ENCODE measurements around the gene POT1.

DNA sequence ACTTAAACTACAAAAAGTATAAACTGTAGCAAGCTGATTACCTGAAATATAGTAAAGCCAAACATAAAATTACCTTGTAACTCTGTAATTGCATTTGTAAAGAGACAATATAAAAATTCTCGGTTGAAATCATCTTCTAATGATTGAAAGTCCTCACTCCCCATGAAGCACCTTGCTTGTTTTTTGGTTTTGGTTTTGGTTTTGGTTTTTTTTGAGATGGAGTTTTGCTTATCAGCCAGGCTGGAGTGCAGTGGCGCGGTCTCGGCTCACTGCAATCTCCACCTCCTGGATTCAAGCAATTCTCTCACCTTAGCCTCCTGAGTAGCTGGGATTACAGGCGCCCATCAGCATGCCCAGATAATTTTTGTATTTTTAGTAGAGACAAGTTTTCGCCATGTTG, 130.2 kb downstream of the POT1 start:
- TF ChIP-seq, protein P1, sequence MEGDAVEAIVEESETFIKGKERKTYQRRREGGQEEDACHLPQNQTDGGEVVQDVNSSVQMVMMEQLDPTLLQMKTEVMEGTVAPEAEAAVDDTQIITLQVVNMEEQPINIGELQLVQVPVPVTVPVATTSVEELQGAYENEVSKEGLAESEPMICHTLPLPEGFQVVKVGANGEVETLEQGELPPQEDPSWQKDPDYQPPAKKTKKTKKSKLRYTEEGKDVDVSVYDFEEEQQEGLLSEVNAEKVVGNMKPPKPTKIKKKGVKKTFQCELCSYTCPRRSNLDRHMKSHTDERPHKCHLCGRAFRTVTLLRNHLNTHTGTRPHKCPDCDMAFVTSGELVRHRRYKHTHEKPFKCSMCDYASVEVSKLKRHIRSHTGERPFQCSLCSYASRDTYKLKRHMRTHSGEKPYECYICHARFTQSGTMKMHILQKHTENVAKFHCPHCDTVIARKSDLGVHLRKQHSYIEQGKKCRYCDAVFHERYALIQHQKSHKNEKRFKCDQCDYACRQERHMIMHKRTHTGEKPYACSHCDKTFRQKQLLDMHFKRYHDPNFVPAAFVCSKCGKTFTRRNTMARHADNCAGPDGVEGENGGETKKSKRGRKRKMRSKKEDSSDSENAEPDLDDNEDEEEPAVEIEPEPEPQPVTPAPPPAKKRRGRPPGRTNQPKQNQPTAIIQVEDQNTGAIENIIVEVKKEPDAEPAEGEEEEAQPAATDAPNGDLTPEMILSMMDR (IDR thresholded peaks at IDR 0.05 in 8 of 11, conservative IDR thresholded peaks at IDR 0.05 in 3 of 11): no peak
- TF ChIP-seq POLR2AphosphoS5 (IDR thresholded peaks at IDR 0.05) (no peak), POLR2A (IDR thresholded peaks at IDR 0.05) (no peak)

Measured in spleen (tissue), 7 donors.